Measurements from ENCODE around the gene SNX3.

SNX3 gene

DNA sequence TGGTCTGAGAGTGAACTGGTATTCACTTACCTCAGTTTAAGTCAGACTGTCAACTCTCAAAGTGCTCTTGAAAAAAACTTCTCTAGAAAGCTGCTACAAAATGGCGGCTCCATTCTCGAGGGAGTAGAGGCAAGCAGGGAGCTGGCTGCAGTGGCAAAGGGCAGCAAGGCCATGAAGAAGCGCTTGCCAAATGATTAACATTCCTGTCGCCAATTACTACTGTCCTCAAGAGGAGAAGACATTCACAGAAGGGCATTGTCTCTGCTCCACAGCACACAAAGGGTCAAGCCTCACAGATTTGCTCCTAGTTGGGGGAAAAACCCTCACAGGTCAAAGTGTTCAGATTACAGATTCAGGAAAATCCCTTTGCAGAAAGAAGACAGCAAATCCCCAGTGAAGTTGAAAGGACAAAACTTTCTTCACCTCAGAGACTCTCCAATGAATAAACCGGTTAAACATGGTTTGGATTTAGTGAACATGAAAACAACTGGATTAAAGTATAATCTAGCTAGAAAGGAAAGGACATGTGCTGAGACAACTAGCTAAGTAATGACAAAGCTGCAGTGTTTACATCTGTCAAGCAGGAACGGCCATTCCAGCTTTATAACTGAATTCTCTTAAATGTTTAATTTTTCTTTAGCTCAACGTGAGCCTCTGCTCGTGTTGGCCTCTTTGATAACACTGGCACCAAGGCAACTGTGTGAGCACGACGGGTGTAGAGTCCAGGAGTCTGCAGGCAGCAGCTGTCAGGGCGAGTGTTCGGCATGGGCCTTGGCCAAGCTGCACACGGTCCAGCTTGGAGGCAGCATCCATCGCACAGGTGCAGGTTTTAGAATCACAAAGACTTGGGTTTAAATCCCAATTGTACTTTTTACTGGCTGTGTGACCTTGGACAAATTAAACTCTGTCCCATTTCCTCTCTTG lies 57.4 kb downstream of the SNX3 start:
- no peak for DNase-seq

DNA sequence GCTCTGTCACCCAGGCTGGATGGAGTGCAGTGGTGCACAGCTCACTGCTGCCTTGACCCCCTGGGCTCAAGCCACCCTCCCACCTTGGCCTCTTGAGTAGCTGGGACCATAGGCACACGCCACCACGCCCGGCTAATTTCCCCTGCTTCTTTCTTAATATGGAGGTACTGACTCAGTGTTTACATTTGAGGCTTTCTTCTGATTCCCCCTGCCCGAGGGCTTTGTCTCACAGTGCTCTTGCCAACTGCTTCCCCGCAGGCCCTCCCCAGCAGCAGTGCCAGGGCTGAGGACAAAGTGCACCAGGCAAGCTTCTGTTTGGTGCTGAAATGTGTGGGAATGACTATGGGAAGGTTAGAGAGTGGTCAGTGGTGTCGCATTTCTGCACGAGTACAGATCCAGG lies 60.2 kb downstream of the SNX3 start:
- no peak for DNase-seq

DNA sequence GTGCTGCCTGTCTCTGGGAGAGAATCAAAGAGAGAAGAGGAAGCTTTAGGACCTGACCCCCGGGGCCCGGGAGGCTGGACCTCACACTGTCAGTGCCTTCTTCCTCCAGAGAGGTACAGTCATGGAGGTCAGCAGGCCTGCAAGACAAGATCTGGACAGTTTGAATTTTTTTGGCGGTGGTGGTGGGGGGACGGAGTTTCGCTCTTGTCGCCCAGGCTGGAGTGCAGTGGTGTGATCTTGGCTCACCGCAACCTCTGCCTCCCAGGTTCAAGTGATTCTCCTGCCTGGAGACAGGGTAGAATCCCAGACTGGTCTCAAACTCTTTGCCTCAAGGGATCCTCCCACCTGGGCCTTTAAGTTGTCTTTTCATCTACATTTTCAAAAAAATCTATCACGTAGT lies 60.7 kb downstream of the SNX3 start:
- no peak for DNase-seq

DNA sequence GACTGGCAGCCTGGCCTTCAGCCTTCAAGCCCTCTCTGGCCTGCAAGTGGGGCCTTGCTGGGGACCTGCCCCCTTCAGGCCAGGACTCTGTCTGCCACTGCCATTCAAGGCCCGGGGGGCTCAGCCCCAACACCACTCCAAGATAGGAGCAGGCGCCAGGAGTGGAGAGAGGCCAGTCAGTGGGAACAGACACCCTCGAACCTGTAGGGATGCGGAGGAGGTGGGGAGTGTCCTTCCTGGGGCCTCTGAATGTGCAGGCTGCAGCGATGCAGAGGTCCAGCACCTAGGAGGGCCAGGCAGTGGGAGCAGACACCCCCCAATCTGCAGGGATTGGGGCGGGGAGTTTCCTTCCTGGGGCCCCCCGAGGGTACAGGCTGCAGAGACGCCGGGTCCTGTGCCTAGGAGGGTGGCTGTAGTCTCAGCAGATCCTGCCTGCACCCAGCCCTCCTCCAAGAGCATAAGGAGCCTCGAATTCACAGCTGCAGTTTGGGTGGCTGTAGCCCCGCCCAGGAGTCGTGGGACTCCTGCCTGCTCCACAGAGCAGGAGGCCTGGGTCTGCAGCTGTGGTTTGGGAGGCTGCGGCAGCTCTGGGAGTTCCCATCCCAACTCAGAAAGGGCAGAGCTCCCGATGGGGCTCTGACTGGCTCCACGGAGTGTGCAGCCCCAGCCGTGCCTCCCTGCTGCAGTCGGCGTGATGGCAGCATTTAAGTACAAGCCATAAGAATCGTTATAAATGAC lies 61.9 kb downstream of the SNX3 start:
- no peak for DNase-seq

DNA sequence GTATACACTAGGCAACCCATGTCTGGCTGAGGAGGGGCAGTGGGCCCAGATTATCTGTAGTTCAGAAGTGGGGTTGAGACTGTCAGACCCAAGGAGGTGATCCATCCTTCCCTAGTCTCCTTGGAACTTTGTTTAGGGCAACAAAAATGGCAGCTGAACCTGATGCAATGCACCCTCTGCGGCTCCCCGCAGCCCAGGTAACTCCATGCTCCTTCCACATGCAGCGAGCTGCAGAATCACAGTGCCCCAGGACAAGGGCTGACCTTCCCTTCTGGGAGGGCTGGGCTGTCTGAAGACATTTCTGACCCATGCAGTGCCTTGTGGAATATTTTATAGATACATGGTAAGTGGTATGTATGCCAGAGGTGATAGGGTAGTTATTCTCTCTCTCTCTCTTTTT lies 65.6 kb downstream of the SNX3 start:
- no peak for DNase-seq

DNA sequence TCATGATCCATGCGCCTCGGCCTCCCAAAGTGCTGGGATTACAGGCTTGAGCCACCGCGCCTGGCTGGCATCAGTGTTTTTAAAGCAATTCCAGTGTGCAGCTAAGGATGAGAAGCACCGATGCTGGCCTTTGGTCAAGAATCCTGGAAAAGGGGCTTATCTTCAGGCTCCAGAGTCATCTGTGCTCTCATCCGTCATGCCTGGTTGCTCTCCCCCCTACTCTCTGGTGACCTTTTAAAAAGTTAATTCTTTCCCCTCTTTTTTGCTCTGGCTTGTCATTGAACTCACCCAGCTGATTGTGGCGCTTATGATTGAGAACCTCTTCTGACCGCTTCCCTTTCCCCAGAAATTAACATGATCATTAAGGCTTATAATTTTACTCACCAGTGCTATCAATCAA lies 66.3 kb downstream of the SNX3 start:
- DNase-seq, result no peak

DNA sequence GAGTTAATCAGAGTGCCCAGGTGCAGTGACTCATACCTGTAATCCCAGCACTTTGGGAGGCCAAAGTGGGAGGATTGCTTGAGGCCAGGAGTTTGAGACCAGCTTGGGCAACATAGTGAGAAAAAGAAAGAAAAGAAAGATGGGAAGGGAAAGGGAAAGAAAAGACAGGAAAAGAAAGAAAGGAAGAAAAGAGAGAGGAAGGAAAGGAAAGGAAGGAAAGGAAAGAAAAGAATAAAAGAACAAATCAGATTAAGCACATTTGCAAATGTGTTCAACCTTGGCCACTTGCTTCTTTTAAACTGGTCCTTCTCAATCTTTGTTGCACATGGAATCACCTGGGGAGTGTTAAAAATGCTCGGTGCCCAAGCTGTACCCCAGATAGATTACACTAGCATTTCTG lies 67.0 kb downstream of the SNX3 start:
- DNase-seq, result no peak

DNA sequence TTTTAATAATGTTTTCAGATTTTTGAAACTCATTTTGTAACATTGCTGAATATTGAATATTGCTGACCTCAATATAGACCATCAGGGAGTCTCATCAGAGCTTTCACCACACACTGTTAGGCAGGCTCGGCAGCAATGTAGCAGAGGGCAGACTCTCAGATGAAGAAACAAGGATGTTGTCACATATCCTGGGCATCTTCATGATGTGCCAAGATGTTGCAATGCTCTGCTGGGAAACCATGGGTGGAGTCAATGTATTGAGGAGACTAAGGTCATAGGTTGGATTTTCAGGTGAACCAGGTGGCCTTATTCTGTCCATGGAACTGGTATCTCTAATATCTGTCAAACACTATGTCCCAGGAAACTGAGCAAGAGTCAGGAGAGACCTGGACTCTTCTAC lies 67.7 kb downstream of the SNX3 start:
- no peak for DNase-seq

DNA sequence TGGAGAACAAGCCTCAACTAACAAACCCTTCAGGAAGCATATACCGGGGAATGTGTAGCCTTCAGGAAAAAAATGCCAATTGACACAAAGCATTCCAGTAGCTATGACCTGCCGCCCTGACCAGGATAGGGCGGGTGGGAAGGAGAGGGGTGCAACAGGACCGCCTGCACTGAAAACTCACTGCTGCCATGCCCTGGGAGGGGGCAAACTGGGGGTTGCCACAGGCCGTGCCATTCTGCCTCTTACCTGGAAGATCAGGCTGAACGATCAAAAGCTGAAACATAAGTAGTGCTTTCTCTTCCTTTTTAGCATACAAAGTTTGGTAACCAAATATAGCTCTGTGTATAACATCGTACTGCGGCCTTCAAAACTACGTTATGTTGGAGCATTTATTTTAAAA lies 73.3 kb downstream of the SNX3 start:
- no peak for DNase-seq

DNA sequence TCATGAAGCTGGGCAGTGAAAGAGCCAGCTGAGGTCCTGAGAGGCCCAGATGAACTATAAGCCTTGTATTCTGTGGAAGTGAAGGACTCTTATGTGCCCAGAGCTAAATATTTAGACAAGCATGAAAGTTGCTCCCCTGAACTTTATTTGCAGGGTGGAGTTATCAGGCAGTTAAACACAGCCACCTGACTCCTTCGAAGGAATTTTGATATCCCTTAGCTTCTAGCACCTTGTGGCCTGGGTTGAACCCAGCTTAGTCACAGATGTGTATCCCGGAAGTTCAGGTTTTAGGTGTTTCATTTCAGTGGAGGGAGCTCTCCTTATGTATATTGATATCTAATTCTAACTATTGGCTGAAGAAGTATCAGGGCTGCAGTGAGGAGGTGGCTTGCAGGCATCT lies 74.6 kb downstream of the SNX3 start:
- no peak for DNase-seq

DNA sequence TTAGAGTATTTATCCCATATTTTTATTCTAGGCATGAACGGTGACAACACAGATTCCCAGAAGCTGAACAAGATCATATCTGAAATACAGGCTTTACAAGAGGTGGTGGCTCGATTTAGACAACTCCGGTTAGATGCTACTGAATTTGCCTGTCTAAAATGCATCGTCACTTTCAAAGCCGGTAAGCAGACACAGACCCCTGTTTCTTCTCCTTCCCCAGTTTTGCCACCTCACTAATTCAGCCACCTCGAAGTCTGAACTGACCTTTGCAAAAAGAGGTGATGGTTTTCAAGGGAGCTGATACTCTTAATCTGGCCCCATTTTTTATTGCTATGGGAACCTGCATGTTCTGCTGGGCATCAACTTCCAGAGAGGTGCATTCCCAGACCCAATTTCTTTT lies 80.1 kb downstream of the SNX3 start:
- no peak for DNase-seq

DNA sequence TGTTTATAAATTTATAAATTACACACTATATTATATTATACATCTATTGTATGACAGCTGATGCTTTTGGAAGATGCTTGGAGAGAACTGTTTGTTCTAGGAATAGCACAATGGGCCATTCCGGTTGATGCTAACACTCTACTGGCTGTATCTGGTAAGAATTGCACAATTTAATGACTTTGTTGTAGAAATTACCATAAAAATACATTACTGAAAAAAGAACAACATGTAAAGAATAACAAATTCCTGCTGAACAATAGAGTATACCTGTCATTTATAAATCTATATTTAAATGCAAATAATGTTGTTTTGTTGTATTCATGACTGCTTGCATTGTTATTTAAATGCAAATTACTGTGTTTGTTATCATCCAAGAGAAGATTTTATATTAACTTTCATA lies 80.6 kb downstream of the SNX3 start:
- no peak for DNase-seq

DNA sequence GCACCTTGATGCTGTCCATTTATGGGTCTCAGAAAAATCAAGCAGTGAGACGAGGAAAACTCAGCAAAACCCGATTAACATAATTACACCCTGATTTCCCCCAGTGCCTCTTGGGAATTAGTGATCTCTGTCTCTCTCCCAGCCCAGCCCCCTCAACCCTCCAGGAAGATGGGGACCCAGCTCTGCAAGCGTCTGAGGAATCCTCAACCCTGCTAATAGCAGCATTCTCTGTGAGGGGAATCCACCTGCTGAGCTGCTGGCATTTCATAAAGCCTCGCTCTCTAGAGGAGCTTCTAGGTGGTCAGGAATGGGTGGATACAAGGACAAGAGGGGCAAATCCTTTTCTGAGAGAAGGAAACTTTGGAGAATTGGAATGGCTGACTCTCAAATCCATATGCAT lies 81.1 kb downstream of the SNX3 start:
- no peak for DNase-seq

DNA sequence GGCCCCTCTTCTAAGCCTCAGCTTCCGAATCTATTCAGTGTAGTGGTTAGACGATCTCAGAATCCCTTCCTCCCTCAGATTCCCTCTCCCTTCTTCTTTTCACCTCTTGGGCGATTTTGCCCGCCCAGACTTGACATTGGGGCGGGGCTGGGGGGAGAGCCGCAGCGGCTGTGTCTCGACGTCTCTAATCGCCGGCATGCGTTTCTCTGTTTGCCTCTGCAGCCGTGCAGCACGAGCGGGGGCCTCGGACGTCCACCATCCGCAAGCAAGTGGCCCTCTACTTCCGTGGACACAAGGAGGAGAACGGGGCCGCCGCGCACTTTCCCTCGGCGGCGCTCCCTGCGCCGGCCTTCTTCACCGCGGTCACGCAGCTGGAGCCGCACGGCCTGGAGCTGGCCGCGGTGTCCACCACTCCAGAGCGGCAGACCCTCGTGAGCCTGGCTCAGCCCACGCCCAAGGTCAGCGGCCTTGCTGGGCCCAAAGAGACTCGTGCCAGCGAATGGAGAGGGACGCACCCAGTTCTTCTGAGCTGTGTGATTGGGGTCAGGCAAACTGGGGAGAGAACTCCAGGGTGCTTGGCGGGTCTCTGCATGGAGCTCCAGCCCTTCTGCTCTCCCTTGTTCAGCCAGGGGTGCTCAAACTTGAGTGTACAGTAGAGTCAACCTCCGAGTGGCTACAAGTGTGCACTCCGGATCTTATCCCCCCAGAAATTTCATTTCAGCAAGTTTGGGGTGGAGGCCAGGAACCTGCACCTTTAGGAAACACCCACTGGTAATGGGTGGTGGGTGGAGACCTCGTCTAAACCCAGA lies 84.4 kb downstream of the SNX3 start:
- DNase-seq, result no peak

DNA sequence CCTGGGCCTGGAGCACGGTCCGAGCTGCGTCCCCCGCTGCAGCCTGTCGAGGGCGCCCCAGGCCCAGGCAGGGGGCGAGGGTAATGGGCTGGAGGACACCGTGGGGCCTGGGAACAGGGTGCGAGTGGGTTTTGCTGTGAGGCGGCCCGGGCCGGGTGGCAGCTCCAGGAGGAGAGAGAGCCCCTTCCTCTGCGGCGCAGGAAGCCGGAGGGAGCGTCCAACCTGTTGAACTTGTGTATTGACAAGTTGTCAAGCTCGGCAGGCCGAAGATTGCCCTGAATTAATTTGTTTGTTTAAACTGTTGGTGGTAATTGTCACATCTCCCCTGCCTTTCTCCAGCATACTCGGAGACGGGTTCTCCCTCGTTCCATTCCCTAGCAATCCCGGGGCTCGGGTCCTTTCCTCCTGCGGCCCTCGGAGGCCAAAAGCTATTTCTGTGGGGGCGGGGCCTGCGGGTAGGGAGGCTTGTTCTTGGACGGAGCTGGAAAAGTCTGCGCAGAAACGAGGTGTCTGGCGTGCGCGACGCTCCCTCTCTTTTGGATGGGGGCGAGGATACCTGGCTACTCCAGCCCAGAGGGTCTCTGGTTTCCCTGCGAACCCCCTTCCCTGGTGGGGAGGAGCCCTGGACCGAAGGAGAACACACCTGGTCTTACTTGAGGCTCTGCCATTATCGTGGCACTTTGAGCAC lies 85.1 kb downstream of the SNX3 start:
- peak; percentile 55 for DNase-seq

DNA sequence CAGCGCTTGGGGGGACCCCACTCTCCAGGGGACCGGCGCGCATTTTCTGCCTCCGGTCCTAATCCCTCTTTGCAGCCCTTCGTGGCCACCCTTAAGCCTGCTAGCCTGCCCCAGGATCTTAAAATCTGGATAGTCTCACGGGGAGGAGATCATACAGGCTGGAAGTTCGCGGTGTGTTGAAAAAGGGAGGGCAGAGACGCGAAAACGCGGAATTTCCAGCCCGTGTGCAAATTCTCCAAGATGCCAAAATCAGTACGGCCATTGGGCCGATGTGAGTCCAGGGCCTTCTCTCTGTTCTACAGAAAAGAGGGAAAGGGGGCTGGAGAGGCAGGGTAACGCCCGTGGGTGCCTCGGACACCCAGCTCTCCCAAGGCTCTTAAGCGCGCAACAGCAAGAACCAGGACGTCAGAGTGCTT lies 85.7 kb downstream of the SNX3 start:
- no peak for DNase-seq

DNA sequence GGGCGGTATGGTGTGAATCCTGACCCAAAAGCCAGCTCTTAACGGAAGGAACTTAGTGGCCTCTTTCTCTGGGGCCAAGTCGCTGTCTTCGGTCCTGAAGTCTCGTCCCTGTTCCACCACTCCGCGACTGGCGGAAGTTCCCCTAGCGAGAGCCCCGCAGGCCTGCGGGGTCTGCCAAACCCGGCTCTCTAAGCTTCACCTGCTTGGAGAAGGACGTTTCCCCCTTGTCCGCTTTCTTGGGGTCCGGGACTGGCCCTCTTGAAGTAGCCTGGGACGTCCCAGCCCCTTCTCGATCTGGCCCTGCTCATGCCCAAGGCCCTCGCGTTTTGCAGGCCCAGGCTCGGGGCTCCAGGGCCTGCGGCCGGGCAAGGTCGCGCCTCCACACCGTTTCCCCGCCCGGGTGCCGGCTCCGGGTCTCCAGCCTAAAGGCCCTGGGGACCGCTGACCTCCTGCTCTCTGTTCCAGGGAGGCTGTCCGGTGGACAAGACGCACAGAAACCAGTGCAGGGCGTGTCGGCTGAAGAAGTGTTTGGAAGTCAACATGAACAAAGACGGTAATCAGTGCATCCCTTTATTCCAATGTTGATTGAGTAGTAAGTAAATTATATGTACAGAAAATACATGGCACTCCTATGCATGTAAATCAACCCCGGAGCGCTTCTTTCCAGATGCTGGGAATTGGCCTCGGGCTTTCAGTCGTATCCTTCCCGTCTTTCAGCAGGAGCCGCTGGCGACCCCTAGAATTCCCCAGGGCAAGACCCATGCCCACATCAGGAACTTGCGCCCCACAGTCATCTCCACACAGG lies 86.3 kb downstream of the SNX3 start:
- DNase-seq, result peak; percentile 59

DNA sequence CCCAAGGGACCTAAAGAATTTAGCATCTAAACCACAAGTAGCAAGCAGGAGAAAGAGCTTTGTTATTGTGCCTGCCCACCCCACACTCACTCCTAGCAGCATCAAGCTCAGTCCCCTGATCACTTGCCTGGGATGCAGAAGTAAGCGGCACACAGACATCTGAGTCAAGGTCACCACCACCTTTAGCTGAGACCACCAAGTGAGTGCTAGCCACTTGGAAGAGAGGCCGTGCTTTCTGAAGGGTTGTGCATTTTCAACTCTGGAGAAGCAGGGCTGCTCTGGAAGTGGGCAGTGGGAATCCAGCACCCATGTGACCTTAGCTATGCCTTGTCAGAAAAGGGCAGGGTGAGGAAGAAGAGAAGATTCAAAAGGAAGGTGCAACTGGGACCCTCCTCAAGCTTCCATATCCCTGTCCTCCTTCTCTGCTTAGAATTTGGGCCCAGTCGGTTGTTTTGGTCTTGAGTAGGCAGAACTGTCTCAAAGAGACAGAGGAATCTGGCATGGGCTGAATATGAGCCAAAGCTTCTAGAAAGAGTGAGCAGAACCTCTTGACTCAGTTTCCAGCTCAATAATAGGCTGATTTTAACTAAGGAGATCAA lies 88.8 kb downstream of the SNX3 start:
- DNase-seq, result no peak

DNA sequence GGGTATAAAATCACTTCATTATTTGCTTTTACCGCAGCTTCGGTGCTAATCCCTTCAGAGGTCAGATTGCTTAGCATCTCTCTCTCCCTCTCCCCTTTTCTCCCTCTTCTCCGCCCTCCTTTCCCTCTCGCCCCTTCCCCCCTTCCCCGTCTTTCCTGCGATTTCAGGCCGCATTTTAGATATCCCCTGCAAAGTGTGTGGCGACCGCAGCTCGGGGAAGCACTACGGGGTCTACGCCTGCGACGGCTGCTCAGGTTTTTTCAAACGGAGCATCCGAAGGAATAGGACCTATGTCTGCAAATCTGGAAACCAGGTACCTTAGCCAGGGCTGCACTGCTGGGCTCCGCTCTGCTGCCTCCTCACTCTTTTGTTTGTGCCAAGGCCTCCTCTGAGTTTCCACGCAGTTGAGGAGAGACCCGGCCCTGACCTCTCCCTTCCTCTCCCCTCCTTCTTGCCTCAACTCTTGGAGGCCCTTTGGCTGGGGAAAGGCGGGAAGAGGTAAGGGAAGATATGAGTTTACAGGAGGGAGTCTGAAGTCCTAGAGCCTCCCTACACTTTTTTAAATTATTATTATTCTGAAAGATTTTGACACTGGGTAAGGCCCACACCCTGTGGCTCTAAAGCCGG lies 89.4 kb downstream of the SNX3 start:
- no peak for DNase-seq

DNA sequence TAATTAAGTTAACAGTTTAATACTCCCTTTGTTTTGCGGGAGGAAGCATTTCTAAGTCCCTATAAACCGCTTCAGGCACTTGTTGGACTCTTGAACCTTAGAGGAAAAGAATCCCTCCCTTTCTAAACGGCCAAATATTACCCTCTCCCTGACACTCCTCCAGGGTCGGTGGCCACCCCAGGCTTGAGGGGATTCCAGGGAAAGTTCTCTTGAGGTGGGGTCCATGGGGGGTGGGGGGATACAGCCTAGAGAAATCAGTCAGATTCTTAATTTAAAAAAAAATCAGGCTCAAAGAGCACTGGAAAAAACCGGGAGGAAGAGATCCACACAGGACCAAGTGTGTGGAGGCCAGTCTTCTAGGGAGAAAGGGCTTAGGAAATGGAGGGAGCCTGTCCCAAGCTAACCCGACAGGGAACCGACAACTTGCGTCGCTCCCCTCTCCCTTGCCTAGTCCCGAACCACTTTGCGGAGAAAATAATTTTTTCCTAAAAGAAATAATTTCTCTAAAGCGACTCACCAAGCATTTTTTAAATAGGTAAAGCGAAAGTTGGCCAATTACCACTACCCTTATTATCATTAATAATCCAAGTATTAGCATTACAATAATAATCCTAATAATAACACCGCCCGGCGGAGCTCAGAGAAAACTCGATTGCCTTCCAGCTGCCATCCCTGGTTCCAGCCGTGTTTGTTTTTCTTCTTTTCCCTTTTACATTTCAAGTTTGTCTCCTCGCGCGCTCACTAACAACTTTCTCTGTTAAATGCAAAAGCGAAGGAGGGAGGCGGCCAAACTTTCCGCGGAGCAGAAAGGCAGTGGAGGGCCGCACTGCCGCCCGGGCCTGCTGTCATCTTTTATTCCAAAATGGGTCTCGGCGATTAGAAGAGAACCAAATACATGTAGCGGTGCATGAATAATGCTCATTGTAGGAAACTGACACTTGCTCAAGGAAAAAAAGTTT lies 90.2 kb downstream of the SNX3 start:
- DNase-seq, result no peak
